Spinal cord (tissue), 10 donors: ENCODE measurements around the gene GXYLT2. TPM values are rescaled to one million over a fixed set of nuclear protein-coding genes. Genes with fewer than 3 reads are reported as not detected.

ENCODE experiments used
- DNase-seq, 6 donors: peaks; one replicate each; pipeline versions ENCODE4 v3.0.0 to v3.0.0-alpha.2; 2013 to 2015; ENCODE audit warnings: low spot score in 6 of 6, low read depth in 4 of 6
- H3K27ac ChIP-seq: one replicate; pipeline ENCODE4 v1.5.1; 2013; ENCODE audit warnings: low read depth, low read length, control low read depth
- H3K27me3 ChIP-seq: one replicate; pipeline ENCODE4 v1.6.1; 2013; ENCODE audit warnings: low read length; ENCODE audit not compliant: control insufficient read depth, insufficient read depth
- H3K36me3 ChIP-seq: one replicate; pipeline ENCODE4 v1.6.1; 2013; ENCODE audit warnings: low read length; ENCODE audit not compliant: control insufficient read depth, insufficient read depth
- H3K4me1 ChIP-seq: one replicate; pipeline ENCODE4 v1.6.1; 2013; ENCODE audit warnings: low read length; ENCODE audit not compliant: control insufficient read depth, insufficient read depth
- H3K4me3 ChIP-seq: one replicate; pipeline ENCODE4 v1.5.1; 2013; ENCODE audit warnings: low read depth, low read length, control low read depth
- H3K9me3 ChIP-seq: one replicate; pipeline ENCODE4 v1.6.1; 2013; ENCODE audit warnings: low read length; ENCODE audit not compliant: control insufficient read depth, insufficient read depth
- WGBS: methylation state at CpG from one replicate; pipeline ENCODE4 v1.1.5; 2013; ENCODE audit warnings: missing lambda C conversion rate; ENCODE audit not compliant: insufficient coverage; 5-methylcytosine and 5-hydroxymethylcytosine counted together
- polyA plus RNA-seq, 2 donors: library from polyadenylated mRNA; unstranded; fragments of 120-200 nt; gene quantifications; one replicate each; pipeline ENCODE4 v1.2.1, GENCODE V29; 2013; ENCODE audit not compliant: insufficient read length in 2 of 2
- total RNA-seq, 2 donors: library from RNA; depleted of rRNA in 1 of 2; stranded (reverse); fragments of 120-200 nt in 1 of 2; fragments of >200 nt in 1 of 2; gene quantifications; one replicate each; pipeline versions ENCODE4 v1.2.3 to v1.2.4, GENCODE V29; 2013 to 2014
- donor health status: healthy.

The GXYLT2 gene
- total and polyA plus RNA-seq, 4 donors, result 5.9 to 30.9 (median 17.9) TPM

GRCh38 chr3:72860846-72861245, 27.0 kb upstream of the GXYLT2 start:
- whole genome bisulfite sequencing, result no CpG with 5 or more reads among the region's 1 CpG
- no peak overlapping the region for H3K4me3 ChIP-seq
- H3K27ac ChIP-seq, result no peak overlapping the region
- no peak for DNase-seq
- no peaks in the 10 kb centered on the region for H3K27me3 ChIP-seq
- no peaks in the 10 kb centered on the region for H3K9me3 ChIP-seq
- no peaks in the 10 kb centered on the region for H3K36me3 ChIP-seq
- no peaks in the 10 kb centered on the region for H3K4me1 ChIP-seq

- Histone ChIP-seq H3K9me3 (no peaks in the 10 kb centered on the region), H3K27ac (no peak overlapping the region), H3K4me1 (no peaks in the 10 kb centered on the region), H3K4me3 (no peak overlapping the region), H3K27me3 (no peaks in the 10 kb centered on the region), H3K36me3 (no peaks in the 10 kb centered on the region)
- WGBS, result 79% methylated on average over 4 of the region's 7 CpGs
- DNase-seq, result no peak
Observed at GRCh38 chr3:72862314-72863090, 25.3 kb upstream of the GXYLT2 start.

GRCh38 chr3:72872183-72872582, 15.7 kb upstream of the GXYLT2 start:
- H3K36me3 ChIP-seq, result no peaks in the 10 kb centered on the region
- H3K9me3 ChIP-seq, result no peaks in the 10 kb centered on the region
- no peaks in the 10 kb centered on the region for H3K27me3 ChIP-seq
- 75% methylated on average over 2 of the region's 5 CpGs for WGBS
- H3K27ac ChIP-seq, result no peak overlapping the region
- no peak overlapping the region for H3K4me3 ChIP-seq
- no peaks in the 10 kb centered on the region for H3K4me1 ChIP-seq
- DNase-seq, result no peak

GRCh38 chr3:72887343-72887704, 522 bp upstream of the GXYLT2 start:
- Histone ChIP-seq H3K4me3 (peak overlapping the region; percentile 36), H3K9me3 (peaks cover 3% of the 10 kb centered on the region), H3K4me1 (peaks cover 4% of the 10 kb centered on the region), H3K27ac (peak overlapping the region; percentile 2), H3K36me3 (no peaks in the 10 kb centered on the region), H3K27me3 (peaks cover 12% of the 10 kb centered on the region)
- peak in 1 of 6 donors; percentile 34 for DNase-seq
- 0% methylated on average over 2 of the region's 7 CpGs for WGBS

GRCh38 chr3:72888546-72889309, 882 bp downstream of the GXYLT2 start:
- peak overlapping the region; percentile 45 for H3K27ac ChIP-seq
- DNase-seq, result peak in 1 of 6 donors; percentile 57
- 6% methylated on average over 11 of the region's 21 CpGs for WGBS
- no peaks in the 10 kb centered on the region for H3K9me3 ChIP-seq
- H3K27me3 ChIP-seq, result peaks cover 9% of the 10 kb centered on the region
- H3K36me3 ChIP-seq, result no peaks in the 10 kb centered on the region
- H3K4me1 ChIP-seq, result peaks cover 4% of the 10 kb centered on the region
- H3K4me3 ChIP-seq, result peak overlapping the region; percentile 45

GRCh38 chr3:72889310-72890165, 1.7 kb downstream of the GXYLT2 start:
- Histone ChIP-seq H3K4me3 (peak overlapping the region; percentile 45), H3K4me1 (peaks cover 4% of the 10 kb centered on the region), H3K27ac (peak overlapping the region; percentile 75), H3K27me3 (peaks cover 6% of the 10 kb centered on the region), H3K9me3 (no peaks in the 10 kb centered on the region), H3K36me3 (no peaks in the 10 kb centered on the region)
- DNase-seq, result no peak
- WGBS, result 72% methylated on average over 6 of the region's 13 CpGs

GRCh38 chr3:72890166-72890925, 2.5 kb downstream of the GXYLT2 start:
- Histone ChIP-seq H3K36me3 (no peaks in the 10 kb centered on the region), H3K9me3 (no peaks in the 10 kb centered on the region), H3K27ac (peak overlapping the region; percentile 75), H3K27me3 (peaks cover 5% of the 10 kb centered on the region), H3K4me1 (peaks cover 4% of the 10 kb centered on the region), H3K4me3 (no peak overlapping the region)
- DNase-seq, result no peak
- WGBS, result 82% methylated on average over 7 of the region's 10 CpGs

GRCh38 chr3:72891053-72891855, 3.4 kb downstream of the GXYLT2 start:
- Histone ChIP-seq H3K9me3 (no peaks in the 10 kb centered on the region), H3K4me3 (no peak overlapping the region), H3K4me1 (peaks cover 4% of the 10 kb centered on the region), H3K36me3 (no peaks in the 10 kb centered on the region), H3K27ac (peak overlapping the region; percentile 75), H3K27me3 (peaks cover 4% of the 10 kb centered on the region)
- DNase-seq, result peak in 1 of 6 donors; percentile 60
- 19% methylated on average over 5 of the region's 8 CpGs for WGBS
